ENCODE data around the gene LDLRAD3.

Gene LDLRAD3

DNA sequence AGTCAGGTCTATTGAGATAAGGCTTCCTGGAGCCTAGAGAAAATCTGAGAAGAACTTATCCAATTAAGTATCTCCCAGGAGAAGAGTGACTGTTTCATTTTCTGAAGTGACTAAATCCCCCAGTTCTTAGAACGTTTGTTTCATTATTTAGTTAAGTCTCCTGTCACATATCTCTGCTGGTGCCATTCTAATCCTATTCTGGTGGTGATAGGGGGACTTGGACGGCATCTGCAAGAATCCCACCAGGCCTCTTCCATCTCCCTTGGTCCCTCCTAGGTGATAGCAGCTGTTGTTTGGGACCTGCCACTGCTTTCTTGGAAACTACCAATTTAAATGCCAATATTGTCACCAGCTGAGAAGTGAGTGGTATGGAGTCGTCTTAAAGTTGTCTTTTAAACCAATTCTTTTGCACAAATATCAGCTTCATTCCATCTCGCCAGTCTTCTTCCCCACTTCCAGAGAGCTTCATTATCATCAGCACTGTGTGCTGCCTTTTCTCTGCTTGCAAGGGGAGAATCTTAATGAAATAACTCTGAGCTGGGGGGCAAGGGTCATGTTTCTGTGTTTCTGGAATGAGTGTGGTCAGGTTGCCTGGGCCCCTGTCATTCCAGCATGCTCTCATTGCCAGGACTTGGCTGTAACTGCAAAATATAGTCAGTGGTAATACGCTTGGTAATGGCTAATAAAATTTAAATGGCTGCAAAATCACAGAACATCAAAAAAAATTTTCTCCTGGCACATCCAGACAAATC lies 104.8 kb downstream of the LDLRAD3 start:
- DNase-seq (ENCODE audit: low spot score), result no peak

DNA sequence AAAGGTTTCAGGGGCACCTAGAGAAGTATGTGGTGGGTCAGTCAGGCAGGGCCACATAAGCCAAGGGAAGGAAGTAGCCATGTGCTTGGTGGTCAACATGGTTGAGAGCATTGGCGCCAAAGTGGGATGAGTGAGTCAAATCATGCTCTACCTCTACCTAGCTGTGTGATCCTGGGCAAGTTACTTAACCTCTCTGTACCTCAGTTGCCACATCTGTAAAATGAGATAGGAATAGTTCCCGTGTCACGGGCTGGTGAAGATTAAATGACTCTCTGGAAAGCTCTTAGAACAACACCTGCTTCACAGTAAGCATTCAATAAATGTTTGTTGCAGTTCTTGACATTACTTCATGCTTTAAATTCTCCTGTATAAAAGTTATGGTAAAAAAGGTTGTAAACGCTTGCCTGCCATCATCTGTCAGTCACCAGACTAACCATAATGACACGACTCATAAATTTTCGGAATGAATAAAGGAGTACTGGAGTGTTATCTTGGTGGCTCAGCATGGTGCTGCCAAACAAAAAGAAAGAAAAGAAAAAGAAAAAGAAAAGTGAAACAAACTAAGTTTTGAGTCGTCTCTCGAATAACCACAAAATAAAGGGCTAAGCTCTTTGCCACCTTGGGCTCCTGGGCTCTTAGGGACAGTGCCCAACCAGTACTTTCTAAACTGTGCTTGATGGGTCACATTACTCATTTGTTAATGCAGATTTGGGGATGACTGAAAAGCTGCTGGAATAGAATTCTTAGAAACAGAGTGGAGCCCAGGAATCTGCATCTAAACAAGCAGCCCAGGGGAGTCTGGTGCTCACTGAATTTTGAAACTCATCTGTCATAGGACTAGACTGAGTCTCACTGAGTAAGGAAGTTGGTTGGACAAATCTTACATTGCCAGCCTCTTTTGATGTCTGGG lies 107.6 kb downstream of the LDLRAD3 start:
- DNase-seq (ENCODE audit: low spot score), result no peak

DNA sequence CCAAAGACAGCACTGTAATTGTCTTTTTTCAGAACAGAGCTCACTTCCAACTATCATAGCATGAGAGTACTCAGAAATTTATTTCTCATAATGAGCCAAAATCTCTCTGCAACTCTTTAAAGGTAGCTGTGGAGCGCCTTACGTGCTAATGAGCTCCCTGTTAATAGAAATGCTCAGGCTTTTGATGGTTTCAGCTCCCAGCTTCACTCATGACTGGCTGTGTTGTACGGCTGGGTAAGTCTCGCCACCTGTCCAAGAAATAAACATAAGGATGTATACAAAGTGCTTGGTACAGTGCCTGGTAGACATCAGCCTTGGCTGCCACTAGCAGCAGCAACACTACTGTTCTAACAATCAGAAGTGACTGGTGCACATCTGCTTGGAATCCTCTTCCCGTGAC lies 109.4 kb downstream of the LDLRAD3 start:
- DNase-seq (ENCODE audit: low spot score), result no peak

DNA sequence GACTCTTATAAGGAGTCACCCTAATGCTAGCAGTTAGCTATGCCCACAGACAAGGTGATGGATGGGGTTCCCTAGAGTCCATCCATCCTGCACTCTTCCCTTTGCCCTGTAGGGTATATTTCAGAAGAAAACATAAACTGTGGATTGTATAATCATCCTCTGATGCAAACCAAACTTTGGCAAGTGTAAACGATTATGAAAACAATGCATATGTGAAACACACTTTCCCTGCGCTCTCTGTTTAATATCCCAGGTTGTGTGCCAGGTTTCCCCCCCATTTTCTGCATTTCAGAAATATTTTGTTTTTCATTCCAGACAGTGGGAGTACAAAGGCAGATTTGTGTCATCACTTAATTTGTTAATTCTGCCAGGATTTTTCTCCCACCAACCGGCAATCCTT lies 110.0 kb downstream of the LDLRAD3 start:
- DNase-seq (ENCODE audit: low spot score), result no peak

DNA sequence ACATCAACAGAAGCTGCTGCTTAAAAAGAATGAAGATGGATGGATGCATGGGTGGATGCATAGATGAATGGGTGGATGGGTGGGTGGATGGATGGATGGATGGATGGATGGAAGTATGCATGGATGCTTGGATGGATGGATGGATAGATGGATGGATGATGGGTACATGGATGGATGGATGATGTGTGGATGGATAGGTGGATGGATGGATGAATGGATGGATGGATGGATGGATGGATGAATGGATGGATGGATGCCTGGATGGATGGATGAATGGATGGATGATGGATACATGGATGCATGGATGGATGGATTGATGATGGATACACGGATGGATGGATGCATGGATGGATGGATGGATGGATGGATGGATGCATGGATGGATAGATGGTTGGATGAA lies 110.8 kb downstream of the LDLRAD3 start:
- DNase-seq (ENCODE audit: low spot score), result no peak

DNA sequence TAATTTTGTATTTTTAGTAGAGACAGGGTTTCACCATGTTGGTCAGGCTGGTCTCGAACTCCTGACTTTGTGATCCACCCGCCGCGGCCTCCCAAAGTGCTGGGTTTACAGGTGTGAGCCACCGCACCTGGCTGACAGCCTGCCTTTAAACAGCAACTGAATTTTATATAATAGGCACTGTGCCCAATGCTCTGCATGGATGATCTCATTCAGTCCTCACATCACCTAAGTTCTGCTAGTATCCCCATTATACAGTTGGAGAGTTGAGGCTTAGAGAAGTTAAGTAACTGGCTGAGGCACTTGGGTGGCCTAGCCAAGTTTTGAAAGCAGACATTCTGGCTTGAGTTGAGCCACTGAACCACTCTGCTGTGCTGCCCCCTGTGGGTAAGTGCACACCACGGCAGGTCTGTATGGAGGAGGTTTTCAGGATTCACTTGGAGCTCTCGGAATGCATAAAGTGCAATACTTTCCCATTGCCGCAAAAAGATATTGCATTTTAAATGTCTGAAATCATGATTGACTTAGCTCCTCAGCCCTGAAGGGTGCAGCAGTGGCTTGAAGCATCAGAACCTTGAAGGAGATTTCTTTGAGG lies 112.4 kb downstream of the LDLRAD3 start:
- no peak for DNase-seq (ENCODE audit: low spot score)

DNA sequence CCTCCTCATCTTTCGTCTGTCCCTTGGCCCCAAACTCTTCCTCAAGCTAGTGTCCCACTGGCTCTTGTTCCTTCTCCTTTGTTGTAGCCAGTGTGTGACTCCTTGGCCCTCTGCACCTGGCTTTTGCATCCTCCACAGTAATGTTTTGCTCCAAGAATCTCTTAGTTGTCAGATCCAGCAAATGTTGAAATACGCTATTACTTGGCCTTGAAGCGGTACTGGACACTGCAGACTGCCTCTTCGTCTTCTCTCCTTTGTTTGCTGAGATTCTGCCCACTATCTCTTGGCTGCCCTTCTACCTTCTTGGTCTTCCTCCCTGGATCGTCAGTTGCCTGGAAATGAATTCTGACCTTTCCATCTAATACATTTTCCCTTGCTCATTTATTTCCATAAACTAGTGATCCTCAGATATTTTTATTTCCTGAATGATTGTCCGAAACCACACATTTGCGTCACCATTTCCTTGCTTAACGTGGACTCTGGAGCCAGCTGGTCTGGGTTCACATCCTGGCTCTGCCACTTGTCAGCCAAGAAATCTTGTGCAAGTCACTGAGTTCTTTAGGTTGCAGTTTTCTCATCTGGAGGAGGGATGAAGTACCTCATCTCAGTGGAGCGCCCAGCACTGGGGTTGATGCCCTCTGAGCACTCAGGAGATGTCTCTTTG lies 113.6 kb downstream of the LDLRAD3 start:
- DNase-seq (ENCODE audit: low spot score), result no peak

DNA sequence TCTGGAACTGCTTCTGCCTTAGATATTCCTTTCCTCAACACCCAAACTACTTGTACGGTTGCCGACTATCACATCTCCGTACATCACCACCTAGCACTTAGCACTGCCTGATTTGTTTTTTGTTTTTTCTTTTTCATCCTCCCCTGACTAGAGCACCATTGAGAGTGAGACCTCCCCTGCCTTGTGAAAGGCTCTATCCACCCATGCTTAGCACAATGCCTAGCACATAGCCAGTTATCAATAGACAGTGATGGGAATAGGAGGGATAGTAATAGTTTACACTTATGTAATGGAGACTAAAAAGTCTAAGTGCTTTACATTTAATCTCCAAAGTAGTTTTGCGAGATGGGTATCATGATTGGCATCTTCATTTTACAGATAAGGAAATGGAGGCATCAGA lies 115.8 kb downstream of the LDLRAD3 start:
- DNase-seq (ENCODE audit: low spot score), result no peak

GRCh38 chr11:36060926-36061325 lies 117.1 kb downstream of the LDLRAD3 start:
- DNase-seq (ENCODE audit: low spot score), result no peak

- no peak for DNase-seq (ENCODE audit: low spot score)
Measured at GRCh38 chr11:36061471-36061870, 117.6 kb downstream of the LDLRAD3 start.

GRCh38 chr11:36062796-36063365 lies 119.0 kb downstream of the LDLRAD3 start:
- no peak for DNase-seq (ENCODE audit: low spot score)

DNA sequence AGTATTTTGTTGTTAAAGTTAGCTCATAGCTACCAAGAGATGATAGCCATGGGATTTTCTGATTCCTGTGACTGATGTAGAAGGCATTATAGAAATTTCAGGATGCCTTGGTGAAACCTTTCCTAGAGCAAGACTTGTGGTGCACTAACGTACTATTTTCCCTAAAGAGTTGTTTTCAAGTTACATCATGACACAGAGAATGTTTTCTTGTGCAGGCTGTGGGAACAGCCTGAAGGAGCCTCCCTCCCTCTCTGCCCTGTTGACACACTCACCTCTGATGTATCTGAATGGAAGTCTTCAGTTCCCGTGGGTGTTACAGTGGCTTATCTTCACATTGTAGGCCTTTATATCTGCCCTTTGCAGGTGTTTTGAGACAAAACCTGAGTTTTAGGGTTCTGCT lies 121.6 kb downstream of the LDLRAD3 start:
- no peak for DNase-seq (ENCODE audit: low spot score)

DNA sequence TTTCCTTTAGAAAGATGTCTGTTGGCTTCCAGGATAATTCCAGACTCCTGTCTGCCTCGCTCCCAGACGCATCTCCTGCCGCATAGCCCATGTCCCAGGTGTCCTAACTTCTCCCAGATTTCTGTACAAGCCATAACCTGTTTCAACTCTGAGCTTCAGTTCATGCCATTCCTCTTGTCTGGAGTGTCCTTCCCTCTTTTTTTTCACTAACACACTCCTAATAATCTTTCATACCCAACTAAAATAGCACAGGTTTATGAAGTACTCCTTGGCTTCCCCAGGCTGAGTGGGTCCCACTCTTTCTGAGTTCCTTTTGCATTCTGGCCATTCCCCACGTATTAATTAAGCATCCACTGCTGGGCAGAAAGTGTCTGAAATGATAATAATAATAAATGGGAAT lies 123.0 kb downstream of the LDLRAD3 start:
- no peak for DNase-seq (ENCODE audit: low spot score)

DNA sequence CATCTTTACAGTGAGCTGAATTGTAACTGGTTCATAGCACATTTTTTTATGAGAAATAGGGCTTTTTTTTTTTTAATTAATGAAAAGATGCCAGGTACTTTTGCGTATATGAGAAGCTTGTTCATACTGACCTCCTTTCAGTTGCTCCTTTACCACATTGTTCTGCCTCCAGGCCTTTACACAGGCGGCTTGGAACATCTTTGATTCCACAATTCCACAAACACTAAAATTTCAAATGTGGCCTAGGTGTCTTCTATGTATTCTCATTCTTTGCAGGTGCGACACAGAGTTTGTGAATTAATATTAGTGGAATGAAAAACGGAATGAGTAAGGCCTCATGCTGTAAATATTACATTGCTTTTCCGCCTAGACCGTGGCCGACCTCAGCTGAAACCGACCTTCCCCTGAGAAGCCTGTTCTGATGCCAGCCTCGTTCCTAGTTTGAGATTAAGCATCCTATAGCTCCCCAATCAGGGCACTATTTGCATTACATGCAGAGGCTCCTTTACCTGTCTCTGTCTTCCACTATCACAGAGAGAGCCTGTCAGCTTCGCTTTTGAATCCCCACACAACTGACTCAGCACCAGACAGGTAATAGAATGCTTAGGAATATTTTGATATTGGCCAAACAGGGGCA lies 125.8 kb downstream of the LDLRAD3 start:
- no peak for DNase-seq (ENCODE audit: low spot score)

- no peak for DNase-seq (ENCODE audit: low spot score)
Measured at GRCh38 chr11:36070213-36070953, 126.5 kb downstream of the LDLRAD3 start.

- DNase-seq (ENCODE audit: low spot score), result no peak
Measured at GRCh38 chr11:36070954-36071330, 127.1 kb downstream of the LDLRAD3 start.

GRCh38 chr11:36071917-36072500 lies 128.1 kb downstream of the LDLRAD3 start:
- DNase-seq (ENCODE audit: low spot score), result no peak

DNA sequence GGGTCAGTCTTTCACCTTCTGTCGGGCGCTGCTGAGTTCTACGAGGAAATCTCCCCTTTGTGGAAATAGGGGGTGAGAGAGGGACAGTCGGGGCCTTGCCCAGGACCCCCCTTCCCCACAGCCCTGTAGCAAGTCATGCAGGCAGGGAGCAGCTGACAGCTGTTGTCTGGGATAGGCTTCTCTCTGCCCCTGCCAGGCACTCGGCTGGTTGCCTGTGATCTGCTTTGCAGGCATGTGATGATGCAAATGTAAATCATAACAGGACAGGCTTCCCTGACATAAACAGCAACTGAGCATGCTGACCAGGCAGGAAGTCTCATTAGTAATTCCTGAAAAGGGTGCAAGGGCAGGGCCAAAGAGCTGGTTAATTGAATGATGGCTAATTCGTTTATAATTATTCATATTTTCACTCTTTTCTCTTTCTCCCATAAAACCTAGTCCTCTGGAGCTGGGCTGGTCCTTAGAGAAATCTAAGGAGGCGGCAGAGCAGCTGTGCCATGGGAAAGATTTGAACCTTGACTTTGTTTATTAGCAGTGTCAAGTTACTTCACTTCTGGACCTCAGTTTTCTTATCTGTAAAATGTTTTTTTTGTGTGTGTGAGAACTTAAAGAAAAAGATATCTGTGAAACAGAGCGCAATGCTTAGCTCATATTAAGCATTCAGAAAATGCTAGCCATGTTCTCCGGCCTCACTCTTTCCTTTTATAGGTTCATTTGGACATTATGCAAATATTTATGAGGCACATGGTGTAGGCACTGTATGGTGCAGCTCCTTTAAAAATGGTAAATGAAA lies 129.7 kb downstream of the LDLRAD3 start:
- no peak for DNase-seq (ENCODE audit: low spot score)

GRCh38 chr11:36074941-36075431 lies 131.1 kb downstream of the LDLRAD3 start:
- DNase-seq (ENCODE audit: low spot score), result no peak

All from CD4-positive, alpha-beta T cell treated with Interleukin-15 for 4 hours (primary cell).